ENCODE data around the gene LRRC17. TPM values are rescaled to one million over a fixed set of nuclear protein-coding genes. Genes with fewer than 3 reads are reported as not detected.

Gene LRRC17, protein sequence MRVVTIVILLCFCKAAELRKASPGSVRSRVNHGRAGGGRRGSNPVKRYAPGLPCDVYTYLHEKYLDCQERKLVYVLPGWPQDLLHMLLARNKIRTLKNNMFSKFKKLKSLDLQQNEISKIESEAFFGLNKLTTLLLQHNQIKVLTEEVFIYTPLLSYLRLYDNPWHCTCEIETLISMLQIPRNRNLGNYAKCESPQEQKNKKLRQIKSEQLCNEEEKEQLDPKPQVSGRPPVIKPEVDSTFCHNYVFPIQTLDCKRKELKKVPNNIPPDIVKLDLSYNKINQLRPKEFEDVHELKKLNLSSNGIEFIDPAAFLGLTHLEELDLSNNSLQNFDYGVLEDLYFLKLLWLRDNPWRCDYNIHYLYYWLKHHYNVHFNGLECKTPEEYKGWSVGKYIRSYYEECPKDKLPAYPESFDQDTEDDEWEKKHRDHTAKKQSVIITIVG
- 9.5 TPM for polyA plus RNA-seq (2013, experiment 1 of 2)
- polyA plus RNA-seq (2013, experiment 2 of 2) = 15.4 TPM

DNA sequence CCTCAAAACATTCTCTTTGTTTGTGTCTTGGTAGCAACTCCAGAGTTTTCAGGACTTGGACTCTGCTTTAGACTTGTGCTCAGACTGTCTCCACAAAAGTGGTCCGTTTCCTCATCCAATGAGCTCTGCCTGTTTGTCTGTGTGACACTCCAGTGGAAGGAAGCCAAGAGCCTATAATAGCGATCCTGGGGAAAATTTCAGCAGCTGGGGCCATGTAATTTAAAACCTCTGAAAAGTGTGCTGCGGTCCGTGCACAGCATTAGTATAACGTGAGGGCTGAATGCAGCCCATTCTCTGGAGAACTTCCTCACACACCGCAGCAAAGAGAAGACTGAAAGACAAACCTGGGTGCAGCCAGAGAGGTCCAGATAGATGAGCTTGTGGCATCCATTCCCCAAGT lies at the start of gene LRRC17:
TSS of gene LRRC17 (plus strand) at position 259 of the 400 bp plus-strand sequence. CDS start 20,914 bp downstream, outside the sequence.
- peaks cover 31% of the 10 kb centered on the region for H3K4me1 ChIP-seq (ENCODE audit: insufficient read depth, low read length)
- WGBS = 81% methylated on average over 6 of the region's 6 CpGs
- H3K27me3 ChIP-seq (ENCODE audit: insufficient read depth, low read length) = no peaks in the 10 kb centered on the region
- no peaks in the 10 kb centered on the region for H3K9me3 ChIP-seq (ENCODE audit: insufficient read depth, low read depth, low read length)
- no peak within 1 kb of the TSS for H3K27ac ChIP-seq (ENCODE audit: low read depth, low read length)
- peak within 1 kb of the TSS; percentile 22; the same call in 1 of the 2 replicates for H3K9ac ChIP-seq (ENCODE audit: low read depth, low read length)
- H3K4me3 ChIP-seq (ENCODE audit: low read length) = peak within 1 kb of the TSS; percentile 28; the same call in 1 of the 2 replicates
- H3K36me3 ChIP-seq (ENCODE audit: insufficient read depth, low read length) = no peaks in the 10 kb centered on the region

DNA sequence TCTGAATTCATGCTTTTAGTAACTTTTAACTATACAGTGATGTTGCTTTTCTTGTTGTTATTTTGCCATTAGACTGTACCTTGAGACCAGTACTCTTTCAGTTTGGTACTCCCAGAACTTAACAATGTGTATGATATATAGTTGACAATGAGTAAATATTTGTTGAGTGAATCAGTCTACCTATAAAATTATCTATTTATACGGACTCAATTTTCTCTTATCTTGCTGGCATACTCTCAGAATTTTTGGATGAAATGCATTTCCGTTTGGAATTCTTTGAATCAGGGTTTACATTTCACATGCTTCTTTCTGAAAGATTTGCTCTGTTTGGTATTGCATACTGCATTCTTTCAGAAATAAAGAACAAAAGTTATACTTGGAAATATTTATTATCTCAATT lies 47.8 kb upstream of the LRRC17 start:
- H3K9ac ChIP-seq (ENCODE audit: low read depth, low read length) = no peak overlapping the region
- WGBS = 83% methylated on average over 2 of the region's 2 CpGs
- H3K36me3 ChIP-seq (ENCODE audit: insufficient read depth, low read length) = no peaks in the 10 kb centered on the region
- H3K9me3 ChIP-seq (ENCODE audit: insufficient read depth, low read depth, low read length) = no peaks in the 10 kb centered on the region
- H3K4me1 ChIP-seq (ENCODE audit: insufficient read depth, low read length) = no peaks in the 10 kb centered on the region
- H3K27me3 ChIP-seq (ENCODE audit: insufficient read depth, low read length) = no peaks in the 10 kb centered on the region
- H3K4me3 ChIP-seq (ENCODE audit: low read length) = no peak overlapping the region
- no peak overlapping the region for H3K27ac ChIP-seq (ENCODE audit: low read depth, low read length)

DNA sequence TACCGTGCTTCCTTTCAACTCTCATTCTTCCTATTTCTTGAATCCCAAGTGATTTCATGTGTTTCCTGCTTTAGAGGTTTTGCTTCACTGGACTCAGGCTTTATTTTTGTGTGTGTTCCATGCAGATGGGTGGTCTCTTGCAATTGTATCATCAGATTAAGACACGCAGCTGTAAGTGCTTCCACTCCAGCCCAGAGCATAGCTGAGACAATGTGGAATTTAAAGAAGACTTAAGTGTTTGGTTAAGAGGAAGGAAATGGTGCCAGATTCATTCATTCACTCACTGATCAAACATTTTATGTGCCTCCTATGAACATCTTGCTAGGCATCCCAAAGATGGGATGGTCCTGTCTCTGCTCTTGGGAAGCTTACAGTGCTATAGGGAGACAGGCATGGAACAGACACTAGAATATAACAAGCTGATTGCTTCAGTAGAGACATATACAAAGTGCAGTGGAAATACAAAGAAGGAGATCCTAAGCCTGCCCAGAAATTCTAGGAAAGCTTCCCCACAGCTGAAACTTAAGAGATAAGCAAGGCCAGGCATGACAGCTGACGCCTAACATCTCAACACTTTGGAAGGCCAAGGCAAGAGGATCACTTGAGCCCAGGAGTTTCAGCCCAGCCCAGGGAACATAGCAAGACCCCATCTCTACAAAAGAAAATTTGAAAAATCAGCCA lies 46.1 kb upstream of the LRRC17 start:
- H3K4me3 ChIP-seq (ENCODE audit: low read length) = no peak overlapping the region
- H3K9ac ChIP-seq (ENCODE audit: low read depth, low read length) = no peak overlapping the region
- H3K4me1 ChIP-seq (ENCODE audit: insufficient read depth, low read length) = no peaks in the 10 kb centered on the region
- H3K27me3 ChIP-seq (ENCODE audit: insufficient read depth, low read length) = no peaks in the 10 kb centered on the region
- 96% methylated on average over 3 of the region's 3 CpGs for WGBS
- H3K9me3 ChIP-seq (ENCODE audit: insufficient read depth, low read depth, low read length) = no peaks in the 10 kb centered on the region
- no peaks in the 10 kb centered on the region for H3K36me3 ChIP-seq (ENCODE audit: insufficient read depth, low read length)
- H3K27ac ChIP-seq (ENCODE audit: low read depth, low read length) = no peak overlapping the region

DNA sequence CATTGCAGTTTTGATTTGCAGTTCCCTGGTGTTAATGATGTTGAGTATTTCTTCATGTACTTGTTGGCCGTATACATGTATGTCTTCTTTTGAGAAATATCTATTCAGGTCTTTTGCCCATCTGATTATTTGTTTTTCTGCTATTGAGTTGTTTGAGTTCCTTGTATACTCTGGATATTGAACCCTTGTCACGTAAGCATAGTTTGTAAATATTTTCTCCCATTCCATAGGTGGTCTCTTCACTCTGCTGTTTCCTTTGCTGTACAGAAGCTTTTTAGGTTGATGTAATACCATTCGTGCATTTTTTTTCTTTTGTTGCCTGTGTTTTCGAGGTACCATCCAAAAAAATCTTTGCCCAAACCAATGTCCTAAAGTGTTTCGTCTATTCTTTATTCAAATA lies 43.6 kb upstream of the LRRC17 start:
- Histone ChIP-seq H3K9ac (ENCODE audit: low read depth, low read length) (no peak overlapping the region), H3K27me3 (ENCODE audit: insufficient read depth, low read length) (no peaks in the 10 kb centered on the region), H3K27ac (ENCODE audit: low read depth, low read length) (no peak overlapping the region), H3K4me3 (ENCODE audit: low read length) (no peak overlapping the region), H3K36me3 (ENCODE audit: insufficient read depth, low read length) (no peaks in the 10 kb centered on the region), H3K9me3 (ENCODE audit: insufficient read depth, low read depth, low read length) (no peaks in the 10 kb centered on the region), H3K4me1 (ENCODE audit: insufficient read depth, low read length) (no peaks in the 10 kb centered on the region)
- WGBS = 93% methylated on average over 4 of the region's 5 CpGs

DNA sequence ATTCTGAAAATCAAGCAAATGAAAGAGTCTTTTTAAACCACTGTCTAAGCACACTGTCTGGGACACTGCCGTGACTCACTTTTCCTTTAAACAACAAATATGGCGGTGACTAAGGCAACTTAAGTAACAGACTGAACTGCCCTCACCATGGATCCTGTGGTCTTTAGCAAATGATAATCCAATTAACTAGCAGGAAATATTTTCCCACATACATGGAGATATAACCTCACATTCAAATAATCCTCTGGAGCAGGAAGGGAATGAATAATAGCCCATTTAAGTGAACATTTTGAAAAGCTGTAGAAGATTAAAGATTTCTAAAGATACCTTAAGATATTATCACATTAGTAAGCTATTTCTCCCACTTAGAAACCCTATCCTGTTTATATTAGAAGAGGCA lies 40.3 kb upstream of the LRRC17 start:
- Histone ChIP-seq H3K9ac (ENCODE audit: low read depth, low read length) (no peak overlapping the region), H3K36me3 (ENCODE audit: insufficient read depth, low read length) (no peaks in the 10 kb centered on the region), H3K4me3 (ENCODE audit: low read length) (no peak overlapping the region), H3K4me1 (ENCODE audit: insufficient read depth, low read length) (no peaks in the 10 kb centered on the region), H3K9me3 (ENCODE audit: insufficient read depth, low read depth, low read length) (no peaks in the 10 kb centered on the region), H3K27me3 (ENCODE audit: insufficient read depth, low read length) (no peaks in the 10 kb centered on the region), H3K27ac (ENCODE audit: low read depth, low read length) (no peak overlapping the region; the same call in 1 of the 2 replicates)
- WGBS = 91% methylated on average over 2 of the region's 2 CpGs

DNA sequence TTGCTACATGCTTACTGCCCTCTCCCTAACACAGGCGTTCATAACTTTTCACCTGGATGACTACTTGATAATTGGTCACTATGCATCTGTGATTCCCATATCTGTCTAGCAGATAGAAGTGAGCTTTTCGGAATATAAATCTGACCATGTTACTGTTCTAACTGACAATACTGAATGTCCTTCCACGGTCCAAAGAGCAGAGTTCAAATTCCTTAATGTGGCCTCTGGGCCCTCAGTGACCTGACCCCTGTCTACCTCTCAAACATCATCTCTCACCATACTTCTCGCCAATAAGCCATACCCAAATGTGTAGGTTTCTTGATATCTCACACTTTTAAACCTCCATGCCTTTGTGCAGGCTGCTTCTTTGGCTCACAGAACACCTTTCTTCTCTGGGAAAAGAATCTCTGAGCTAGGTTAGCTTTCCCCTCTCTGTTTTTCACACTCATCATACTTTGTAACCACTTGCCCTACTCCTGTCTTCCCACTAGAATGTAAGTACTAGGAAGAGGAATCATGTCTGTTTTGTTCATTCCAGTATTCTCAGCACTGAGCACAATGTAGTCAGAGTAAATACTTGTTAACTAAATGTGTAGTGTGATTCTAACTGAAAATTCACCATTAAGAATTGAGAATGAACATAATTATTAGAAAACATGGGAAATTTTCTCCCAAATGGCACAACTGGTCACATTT lies 39.2 kb upstream of the LRRC17 start:
- WGBS = 90% methylated on average over 4 of the region's 4 CpGs
- no peak overlapping the region for H3K4me3 ChIP-seq (ENCODE audit: low read length)
- H3K27me3 ChIP-seq (ENCODE audit: insufficient read depth, low read length) = no peaks in the 10 kb centered on the region
- H3K9ac ChIP-seq (ENCODE audit: low read depth, low read length) = no peak overlapping the region
- no peaks in the 10 kb centered on the region for H3K36me3 ChIP-seq (ENCODE audit: insufficient read depth, low read length)
- no peaks in the 10 kb centered on the region for H3K9me3 ChIP-seq (ENCODE audit: insufficient read depth, low read depth, low read length)
- no peaks in the 10 kb centered on the region for H3K4me1 ChIP-seq (ENCODE audit: insufficient read depth, low read length)
- H3K27ac ChIP-seq (ENCODE audit: low read depth, low read length) = no peak overlapping the region

GRCh38 chr7:102874166-102874829 lies 38.5 kb upstream of the LRRC17 start:
- no peak overlapping the region for H3K9ac ChIP-seq (ENCODE audit: low read depth, low read length)
- no peak overlapping the region for H3K4me3 ChIP-seq (ENCODE audit: low read length)
- no peaks in the 10 kb centered on the region for H3K9me3 ChIP-seq (ENCODE audit: insufficient read depth, low read depth, low read length)
- H3K27ac ChIP-seq (ENCODE audit: low read depth, low read length) = no peak overlapping the region
- H3K4me1 ChIP-seq (ENCODE audit: insufficient read depth, low read length) = no peaks in the 10 kb centered on the region
- no peaks in the 10 kb centered on the region for H3K27me3 ChIP-seq (ENCODE audit: insufficient read depth, low read length)
- WGBS = 93% methylated on average over 5 of the region's 5 CpGs
- H3K36me3 ChIP-seq (ENCODE audit: insufficient read depth, low read length) = no peaks in the 10 kb centered on the region

DNA sequence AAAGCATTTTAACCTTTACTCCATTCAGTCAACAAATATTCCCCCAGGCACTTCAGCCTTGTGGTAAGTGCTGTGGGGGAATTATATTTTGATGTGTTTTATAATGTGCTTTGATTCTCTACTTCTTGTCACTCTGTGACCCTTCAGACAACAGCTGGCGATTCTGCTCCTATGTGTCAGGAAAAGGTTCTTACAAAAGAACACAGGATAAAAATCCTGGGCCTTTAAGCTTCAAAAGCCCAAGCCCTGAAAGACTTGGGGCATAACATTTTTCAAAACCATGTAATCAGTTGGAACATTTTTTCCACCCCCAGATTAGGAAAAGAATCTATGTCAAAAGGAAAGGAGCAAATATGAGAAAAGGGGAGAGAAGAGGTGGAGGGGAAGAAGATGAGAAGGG lies 37.8 kb upstream of the LRRC17 start:
- H3K27ac ChIP-seq (ENCODE audit: low read depth, low read length) = no peak overlapping the region
- no peaks in the 10 kb centered on the region for H3K9me3 ChIP-seq (ENCODE audit: insufficient read depth, low read depth, low read length)
- no peak overlapping the region for H3K4me3 ChIP-seq (ENCODE audit: low read length)
- no peaks in the 10 kb centered on the region for H3K4me1 ChIP-seq (ENCODE audit: insufficient read depth, low read length)
- WGBS = 100% methylated on average over 1 of the region's 1 CpG
- no peak overlapping the region for H3K9ac ChIP-seq (ENCODE audit: low read depth, low read length)
- no peaks in the 10 kb centered on the region for H3K27me3 ChIP-seq (ENCODE audit: insufficient read depth, low read length)
- H3K36me3 ChIP-seq (ENCODE audit: insufficient read depth, low read length) = no peaks in the 10 kb centered on the region

GRCh38 chr7:102875700-102876295 lies 37.0 kb upstream of the LRRC17 start:
- H3K4me3 ChIP-seq (ENCODE audit: low read length) = no peak overlapping the region
- no peaks in the 10 kb centered on the region for H3K4me1 ChIP-seq (ENCODE audit: insufficient read depth, low read length)
- no peaks in the 10 kb centered on the region for H3K9me3 ChIP-seq (ENCODE audit: insufficient read depth, low read depth, low read length)
- H3K9ac ChIP-seq (ENCODE audit: low read depth, low read length) = no peak overlapping the region
- no peaks in the 10 kb centered on the region for H3K36me3 ChIP-seq (ENCODE audit: insufficient read depth, low read length)
- WGBS = 92% methylated on average over 3 of the region's 3 CpGs
- H3K27ac ChIP-seq (ENCODE audit: low read depth, low read length) = no peak overlapping the region
- H3K27me3 ChIP-seq (ENCODE audit: insufficient read depth, low read length) = no peaks in the 10 kb centered on the region

DNA sequence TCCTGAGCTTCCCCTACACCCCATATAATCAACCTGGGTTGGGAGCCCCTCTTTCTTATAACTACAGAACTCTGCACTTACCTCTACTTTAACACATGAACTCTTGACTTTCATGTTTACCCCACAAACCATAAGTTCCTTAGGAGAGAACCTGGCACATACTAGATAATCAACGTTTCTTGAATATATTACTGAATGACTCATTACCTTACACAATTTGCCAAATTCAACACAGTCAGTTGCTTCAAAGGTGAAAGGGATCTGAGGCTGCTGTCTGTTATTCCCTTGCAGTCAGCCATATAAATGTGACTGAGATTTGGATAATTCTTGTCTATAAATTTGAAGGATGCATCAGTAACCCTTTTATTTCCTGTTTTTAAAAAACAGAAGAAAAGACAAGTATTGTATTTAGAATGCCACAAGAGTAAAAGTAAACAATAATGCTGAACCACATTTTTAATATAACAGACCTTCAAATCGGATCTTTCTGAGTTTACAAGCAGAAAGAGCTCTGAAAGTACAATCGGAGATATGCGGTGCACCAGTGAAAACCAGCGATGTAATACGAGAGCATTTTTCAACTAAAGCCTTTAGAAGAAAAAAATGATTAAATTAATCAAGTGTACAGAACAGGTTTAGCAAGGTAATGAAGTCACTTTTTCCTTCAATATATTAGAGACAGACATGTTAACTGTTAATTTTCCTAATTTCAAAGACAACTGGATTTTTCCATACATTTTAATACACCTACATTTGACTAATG lies 29.5 kb upstream of the LRRC17 start:
- Histone ChIP-seq H3K36me3 (ENCODE audit: insufficient read depth, low read length) (no peaks in the 10 kb centered on the region), H3K4me3 (ENCODE audit: low read length) (no peak overlapping the region), H3K9ac (ENCODE audit: low read depth, low read length) (no peak overlapping the region), H3K9me3 (ENCODE audit: insufficient read depth, low read depth, low read length) (no peaks in the 10 kb centered on the region), H3K4me1 (ENCODE audit: insufficient read depth, low read length) (no peaks in the 10 kb centered on the region), H3K27ac (ENCODE audit: low read depth, low read length) (no peak overlapping the region), H3K27me3 (ENCODE audit: insufficient read depth, low read length) (no peaks in the 10 kb centered on the region)
- WGBS = 94% methylated on average over 6 of the region's 6 CpGs

All from HUES64 (cell line).